ENCODE data around the gene CXCL5.
"Not testable (repeated sequence)": the region's sequence is repeated elsewhere in the genome, so short reads cannot be mapped to it uniquely, and the experiment has no call there.

CXCL5 gene

DNA sequence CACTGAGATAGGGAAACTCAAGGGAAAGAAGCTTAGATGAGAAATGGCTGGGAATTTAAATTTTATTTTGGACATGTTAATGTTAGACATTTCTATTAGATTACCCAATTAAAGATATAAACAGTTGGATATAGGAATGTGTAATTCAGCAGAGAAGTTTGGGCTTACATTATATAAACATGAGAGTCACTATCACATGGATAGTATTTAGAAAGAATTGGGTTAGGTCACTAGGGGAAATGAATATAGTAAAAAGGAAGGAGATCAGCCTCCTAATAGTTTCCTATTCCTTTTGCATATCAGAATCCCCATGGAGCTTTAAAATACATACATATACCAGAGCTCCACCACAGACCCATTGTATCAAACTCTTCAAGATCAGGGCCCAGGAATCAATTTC is 19.6 kb upstream of the CXCL5 start:
- DNase-seq, result no peak
- intact Hi-C loops (cut with DNase I), result no loop called here

DNA sequence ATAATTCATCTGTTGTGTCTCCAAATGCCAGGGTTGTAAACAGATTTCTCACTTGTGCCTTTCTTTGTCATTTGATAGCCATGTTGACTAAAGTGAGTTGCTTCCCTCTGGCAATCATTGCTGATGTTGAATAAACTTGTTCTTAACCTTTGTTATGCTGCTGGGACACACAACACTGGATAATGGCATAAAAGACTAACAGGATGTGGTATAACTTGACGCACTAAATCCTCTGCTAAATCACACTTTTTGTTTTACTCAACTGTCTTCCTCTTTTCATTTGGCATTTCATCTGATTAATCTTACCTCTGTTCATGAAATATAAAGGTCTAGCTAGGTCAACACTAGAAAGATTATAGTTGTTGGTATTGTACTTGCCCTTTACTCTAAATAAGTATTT is 17.6 kb upstream of the CXCL5 start:
- DNase-seq, result no peak

DNA sequence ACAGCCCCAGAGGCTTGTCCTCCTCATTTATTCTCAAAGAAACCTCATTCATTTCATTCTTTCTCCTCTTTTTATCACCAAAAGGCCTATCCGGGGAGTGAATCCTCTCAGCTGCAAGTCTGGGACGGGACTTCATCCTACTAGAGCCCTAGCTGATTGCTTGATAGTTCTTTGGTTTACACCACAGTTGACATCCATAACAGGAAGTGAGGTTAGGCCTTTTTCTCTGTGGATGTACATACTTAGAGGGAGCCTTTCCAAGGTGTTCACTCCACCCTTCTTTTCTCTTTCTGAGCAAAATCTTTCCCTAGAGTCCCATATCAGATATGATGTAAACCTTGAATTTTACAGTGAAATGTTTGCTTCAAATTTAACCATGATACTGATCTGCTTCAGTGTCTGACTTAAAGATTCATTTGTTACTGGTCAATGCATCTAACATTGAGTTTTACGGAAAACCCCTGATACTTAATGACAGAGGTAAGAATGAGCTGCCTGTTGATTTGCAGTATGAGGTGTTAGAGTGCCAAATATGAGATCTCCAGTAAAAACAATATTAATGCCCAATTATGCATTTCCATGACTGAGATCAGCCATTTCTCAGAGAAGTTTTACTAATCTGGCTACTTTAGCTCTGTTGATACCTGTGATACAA is 16.8 kb upstream of the CXCL5 start:
- DNase-seq, result no peak
- intact Hi-C loops (cut with DNase I), result no loop called here

More for the DNA sequence above, 17.6 kb upstream of the CXCL5 start:
- intact Hi-C loops (cut with DNase I), result no loop called here

DNA sequence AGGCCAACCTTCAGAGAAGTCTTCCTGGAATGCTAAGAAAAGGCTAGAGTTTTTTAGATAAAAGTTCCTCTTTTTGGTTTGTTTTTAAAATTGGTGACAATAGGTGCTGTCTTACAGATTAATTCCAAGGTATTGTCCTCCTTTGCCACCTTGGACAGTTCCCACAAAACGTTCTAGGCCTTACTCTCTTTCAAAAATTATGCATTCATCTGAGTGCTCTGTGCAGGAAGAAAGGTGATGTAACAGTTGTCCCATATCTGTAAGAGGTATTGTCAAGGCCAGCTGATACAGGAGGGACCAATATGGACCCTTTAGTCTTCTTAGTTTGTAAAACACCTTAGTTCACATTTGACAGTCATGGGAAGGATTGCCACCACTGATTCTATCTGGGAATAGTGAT is 15.9 kb upstream of the CXCL5 start:
- intact Hi-C loops (cut with DNase I), result no loop called here
- DNase-seq, result no peak

DNA sequence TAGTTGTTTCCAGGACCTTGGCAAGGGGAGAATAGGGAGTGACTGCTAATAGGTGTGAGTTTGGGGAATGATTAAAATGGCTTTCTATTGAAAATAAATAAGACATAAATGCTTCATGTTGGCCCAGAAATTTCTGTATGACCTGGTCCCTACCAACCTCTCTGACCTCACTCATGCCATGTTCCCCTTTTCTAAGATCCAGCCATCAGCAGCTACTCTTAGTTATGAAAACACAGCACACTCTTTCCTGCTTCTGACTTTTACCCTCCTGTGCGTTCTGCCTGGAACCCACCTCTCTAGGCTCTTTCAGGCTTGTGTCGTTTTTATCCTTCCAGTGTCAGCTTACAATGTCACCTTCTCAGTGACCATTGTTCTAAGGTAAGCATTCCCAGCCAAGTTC is 14.8 kb upstream of the CXCL5 start:
- intact Hi-C loops (cut with DNase I), result no loop called here
- no peak for DNase-seq

DNA sequence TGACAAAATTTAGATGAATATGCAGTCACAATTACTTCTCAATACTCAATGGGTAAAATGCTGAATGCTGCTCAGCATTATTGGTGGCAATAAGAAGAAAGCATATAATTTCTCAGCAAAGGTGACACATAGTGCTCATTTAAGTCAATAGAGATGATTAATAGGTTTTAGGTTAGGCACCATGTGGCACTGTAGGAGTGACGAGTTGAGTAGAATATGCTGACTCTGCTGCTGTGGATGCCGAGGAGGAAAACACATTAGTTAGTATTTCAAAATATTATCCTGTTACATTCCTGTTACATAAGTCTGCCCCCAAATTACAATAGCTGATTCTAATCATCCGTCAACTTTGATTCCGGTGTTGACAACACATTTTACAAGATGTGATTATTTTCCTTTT is 13.7 kb upstream of the CXCL5 start:
- intact Hi-C loops (cut with DNase I), result no loop called here
- DNase-seq, result no peak

DNA sequence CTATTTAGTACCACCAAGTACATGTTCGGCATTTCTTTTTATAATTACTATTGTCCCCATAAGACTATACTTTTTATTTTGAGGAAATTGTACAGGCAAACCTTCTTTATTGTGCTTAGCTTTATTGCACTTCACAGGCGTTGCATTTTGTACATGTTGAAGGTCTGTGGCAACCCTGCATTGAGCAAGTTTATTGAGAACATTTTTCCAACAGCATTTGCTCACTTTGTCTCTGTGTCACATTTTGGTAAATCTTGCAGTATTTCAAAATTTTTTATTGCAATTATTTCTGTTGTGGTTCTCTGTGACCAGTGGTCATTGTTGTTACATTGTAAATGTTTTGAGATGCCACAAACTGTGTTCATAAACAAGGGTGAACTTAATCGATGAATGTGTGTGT is 10.8 kb upstream of the CXCL5 start:
- intact Hi-C loops (cut with DNase I), result no loop called here
- DNase-seq, result no peak

DNA sequence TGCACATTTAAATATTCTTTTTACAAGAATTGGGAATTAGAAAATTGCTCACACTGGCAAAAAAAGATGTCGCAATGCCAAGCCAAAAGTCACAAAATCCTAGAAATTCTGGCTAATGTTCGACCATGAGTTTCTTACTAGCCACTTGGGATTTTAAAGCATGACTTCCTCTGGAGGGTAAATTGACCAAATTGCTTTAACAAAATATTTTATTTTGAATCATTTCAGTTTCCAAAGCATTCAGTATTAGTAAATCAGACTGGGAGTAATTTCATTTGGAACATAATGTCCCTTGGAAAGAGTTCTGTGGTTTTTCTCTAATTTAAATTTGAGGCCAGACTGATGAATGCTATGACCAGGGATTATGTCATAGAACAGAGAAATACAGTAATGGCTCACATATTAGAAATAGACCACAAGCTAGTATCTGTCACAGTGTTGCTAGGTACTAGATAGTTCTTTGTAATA is 7.6 kb upstream of the CXCL5 start:
- no peak for DNase-seq
- intact Hi-C loops (cut with DNase I), result no loop called here

DNA sequence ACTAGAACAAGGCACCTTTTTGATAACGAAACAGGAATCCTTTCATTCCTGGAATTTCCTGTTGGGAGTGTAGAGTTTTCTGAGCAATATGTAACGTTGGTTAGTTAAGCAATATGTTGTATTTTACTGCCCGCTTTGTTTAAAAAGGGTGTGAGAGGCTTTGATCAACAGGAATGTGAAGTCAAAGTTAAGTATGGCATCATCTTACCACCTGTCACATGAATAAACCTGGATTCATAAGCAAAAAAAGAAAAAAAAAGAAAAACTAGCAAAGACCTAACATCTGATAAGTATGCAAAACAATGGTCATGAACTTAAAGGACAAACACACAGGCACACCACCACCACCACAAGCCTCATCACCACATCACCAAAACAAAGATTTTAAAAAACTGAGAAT is 7.1 kb upstream of the CXCL5 start:
- intact Hi-C loops (cut with DNase I), result no loop called here
- no peak for DNase-seq

DNA sequence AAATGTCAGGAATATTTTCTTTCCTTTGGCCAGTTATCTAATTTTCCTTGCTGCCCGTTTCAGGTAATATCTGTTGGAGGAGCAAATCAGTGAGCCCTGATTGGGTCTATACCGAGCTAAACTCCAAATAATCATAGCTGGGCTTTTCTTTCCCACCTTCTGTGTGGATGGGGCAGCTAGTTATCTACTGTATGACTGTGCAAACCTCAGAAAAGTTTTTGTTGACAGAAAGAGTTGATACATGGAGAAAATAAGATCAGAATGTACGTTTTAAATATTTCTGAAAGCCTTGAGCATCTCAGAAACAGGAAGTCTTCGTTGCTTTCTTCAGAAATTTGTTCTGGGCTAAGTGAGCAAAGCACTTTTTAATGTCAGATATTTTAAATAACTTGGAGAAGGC is 6.2 kb upstream of the CXCL5 start:
- DNase-seq, result no peak
- intact Hi-C loops (cut with DNase I), result no loop called here

DNA sequence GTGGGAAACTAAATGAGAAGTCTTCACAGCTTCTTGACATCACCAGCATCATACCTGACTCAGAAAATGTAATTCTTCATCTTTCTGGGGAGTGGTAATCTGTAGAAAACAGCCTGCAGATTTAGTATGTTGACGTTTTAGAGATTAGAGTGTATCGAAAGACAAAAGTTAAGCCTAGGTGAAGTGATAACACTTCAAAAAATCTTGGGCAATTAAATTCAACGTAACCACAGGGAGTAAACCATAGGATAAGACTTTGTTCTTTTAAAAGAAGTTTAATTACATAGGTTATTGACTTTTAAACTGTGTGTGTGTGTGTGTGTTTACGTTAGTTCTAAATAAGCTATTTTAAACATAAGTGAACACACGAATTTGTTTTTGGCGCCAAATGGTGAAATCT is 1.8 kb upstream of the CXCL5 start:
- intact Hi-C loops (cut with DNase I), result no loop called here

DNA sequence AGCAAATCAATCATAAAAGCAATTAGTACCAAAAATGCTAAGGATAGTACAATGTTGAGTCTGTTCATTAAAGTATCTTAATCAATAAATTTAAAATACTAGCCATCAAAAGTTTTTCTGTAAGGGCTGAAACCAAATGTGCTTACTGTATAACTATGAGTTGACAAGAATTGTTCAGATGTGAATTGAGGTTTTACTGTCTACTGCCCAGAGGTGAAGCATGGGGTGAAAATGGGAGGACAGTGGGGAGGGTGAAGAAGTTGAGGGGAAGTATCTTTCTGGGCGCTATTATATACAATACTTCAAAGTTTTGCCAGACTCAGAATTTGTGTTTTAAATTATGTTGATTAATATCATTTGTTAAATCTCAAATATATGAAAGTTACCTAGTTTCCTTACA is 6.4 kb downstream of the CXCL5 start:
- intact Hi-C loops (cut with DNase I), result no loop called here

More for the DNA sequence above, 1.8 kb upstream of the CXCL5 start:
- DNase-seq, result no peak

DNA sequence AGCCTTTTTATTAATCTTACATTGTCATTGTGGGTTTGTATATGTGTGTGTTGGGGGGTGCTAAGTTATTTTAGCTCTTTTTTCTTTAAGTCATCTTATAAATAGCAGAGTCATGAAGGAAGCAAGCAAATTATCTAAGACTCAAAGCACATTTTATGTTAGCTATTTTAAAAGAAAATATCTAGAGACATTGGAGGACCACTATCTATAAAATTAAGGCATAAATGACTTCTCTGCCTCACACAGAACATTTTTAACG is 6.8 kb downstream of the CXCL5 start:
- DNase-seq, result no peak
- intact Hi-C loops (cut with DNase I), result no loop called here

More for the DNA sequence above, 6.4 kb downstream of the CXCL5 start:
- DNase-seq, result no peak

DNA sequence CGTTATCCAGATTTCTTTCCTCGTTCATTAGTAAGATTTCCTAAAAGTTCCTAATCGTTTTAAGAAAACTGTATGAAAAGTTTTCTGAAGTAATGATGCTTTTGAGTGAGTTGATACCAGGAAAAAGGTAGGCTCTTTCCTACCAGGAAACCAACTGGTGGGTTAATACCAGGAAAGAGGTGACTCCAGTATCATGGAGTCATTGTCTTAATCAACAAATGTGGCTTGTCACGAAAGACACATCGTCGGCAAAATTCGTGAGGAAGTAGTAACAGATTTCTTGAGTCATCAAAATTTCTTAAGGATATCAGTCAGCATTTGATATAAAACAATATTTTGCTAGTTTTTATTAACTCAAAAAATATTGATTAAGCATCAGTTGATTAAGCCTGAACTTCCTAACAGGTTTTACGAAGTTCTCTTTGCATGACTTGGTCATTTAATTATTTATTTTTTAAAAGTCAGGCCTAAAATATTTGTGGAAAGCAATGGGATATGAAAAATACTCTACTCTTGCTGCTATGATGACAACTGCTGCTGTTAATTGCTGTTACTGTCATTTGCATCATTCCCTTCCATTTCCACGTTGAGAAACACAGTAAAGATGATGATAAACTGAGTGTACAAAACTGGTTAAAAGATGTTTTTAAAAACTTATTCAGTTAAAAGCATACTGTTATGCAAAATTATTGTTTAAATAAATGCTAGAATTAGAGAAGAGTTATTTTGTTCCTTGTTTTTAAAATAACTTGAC is 7.3 kb downstream of the CXCL5 start:
- DNase-seq, result no peak
- intact Hi-C loops (cut with DNase I), result no loop called here

DNA sequence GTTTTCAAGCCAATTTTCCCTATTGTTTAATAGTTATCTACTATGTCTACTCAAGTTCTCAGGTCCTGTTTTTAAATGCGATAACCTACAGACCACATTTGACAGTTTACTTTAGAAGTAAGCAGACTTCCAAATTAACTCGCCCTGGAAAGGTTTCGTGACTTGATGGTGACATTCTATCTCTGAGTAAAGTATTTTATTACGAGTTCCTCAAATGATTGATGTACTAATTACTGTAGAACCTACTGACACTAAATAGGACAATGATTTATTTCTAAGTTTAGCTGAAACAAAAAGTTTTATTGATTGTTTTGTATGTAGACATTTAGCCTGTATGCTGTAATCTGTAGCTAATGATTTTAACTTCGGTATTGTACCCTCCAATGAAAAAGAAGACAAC is 8.5 kb downstream of the CXCL5 start:
- intact Hi-C loops (cut with DNase I), result no loop called here
- no peak for DNase-seq

DNA sequence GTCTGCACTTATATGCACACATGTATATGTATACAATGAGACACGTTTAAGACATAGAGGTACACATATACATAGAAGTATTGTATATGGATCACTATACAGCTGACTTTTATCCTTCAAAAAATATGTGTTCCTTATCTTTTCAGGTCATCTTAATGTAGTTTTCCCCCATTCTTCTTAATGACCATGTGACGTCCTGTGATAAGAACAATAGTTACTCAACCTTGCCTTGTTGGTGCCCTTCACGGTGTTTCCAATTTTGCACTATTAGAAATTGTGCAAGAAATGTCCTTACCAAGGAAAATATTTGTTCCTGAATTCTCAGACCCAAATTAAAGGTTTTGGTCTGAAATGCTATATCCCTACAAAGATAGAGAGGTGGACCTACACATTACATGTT is 9.4 kb downstream of the CXCL5 start:
- no peak for DNase-seq
- intact Hi-C loops (cut with DNase I), result no loop called here

DNA sequence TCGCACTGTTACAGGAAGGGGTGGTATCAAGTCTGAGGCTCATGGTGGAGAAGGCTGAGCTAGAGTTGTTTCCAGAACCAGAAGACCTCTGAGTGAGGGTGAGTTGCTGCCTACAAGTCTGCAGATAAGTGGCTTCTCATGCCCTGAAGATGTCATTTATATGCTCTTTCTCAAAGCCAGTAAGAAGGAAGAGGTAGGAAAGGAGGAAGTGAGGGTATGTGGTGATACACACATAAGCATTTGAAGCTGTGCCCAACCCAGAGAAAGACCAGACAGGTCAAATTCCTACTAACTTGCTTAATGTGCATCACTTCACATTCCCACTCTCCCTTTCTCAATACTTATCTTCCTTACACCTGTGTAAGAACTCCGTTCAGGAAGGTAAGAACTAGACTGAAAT is 10.4 kb downstream of the CXCL5 start, which contains the start of gene PPBP:
TSS of gene PPBP (minus strand) at position 130 of the 400 bp plus-strand sequence. CDS start at position 43, 87 bp downstream.
- intact Hi-C loops (cut with DNase I), result no loop called here
- DNase-seq, result no peak

DNA sequence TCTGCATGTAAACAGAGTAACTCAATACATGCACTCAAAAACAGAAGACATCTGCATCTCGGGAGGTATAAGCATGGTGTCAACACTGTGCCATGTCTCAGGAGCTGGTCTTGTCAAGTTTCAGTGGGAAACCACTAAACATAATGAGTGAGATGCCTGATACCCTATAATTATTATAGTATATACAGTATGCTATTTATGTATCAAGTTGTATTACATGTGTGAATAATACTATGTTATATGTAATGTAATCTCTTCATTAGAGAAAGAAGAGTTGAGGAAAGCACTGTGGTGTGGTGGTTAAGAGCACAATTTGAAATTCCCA is 13.0 kb downstream of the CXCL5 start:
- DNase-seq, result no peak
- intact Hi-C loops (cut with DNase I), result no loop called here

DNA sequence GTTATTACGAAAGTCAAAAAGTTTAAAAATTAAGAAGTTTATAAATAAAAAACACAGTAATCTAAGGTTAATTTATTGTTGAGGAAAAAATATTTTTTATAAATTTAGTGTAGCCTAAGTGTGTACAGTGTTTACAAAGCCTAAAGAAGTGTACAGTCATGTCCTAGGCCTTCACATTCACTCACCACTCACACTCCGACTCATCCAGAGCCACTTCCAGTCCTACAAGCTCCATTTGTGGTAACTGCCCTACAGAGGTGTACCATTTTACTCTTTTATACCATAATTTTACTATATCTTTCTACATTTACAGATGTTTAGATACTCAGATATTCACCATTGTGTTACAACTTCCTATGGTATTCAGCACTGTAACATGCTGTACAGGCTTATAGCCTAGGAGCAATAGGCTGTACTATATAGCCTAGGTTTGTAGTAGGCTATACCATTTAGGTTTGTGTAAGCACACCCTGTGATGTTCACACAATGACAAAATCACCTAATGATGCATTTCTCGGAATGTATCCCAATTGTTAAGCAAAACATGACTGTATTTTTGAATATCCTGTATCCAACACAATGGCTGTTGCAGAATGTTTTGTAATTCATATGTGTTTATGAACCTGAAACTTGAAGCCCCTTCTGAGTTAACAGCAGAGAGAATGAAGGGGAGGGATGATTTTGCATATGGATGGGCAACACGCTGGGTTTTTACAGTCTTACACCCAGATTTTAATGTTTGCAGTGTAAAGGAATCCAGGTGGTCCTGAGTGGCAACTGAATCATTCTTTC is 13.5 kb downstream of the CXCL5 start:
- intact Hi-C loops (cut with DNase I), result no loop called here
- no peak for DNase-seq

DNA sequence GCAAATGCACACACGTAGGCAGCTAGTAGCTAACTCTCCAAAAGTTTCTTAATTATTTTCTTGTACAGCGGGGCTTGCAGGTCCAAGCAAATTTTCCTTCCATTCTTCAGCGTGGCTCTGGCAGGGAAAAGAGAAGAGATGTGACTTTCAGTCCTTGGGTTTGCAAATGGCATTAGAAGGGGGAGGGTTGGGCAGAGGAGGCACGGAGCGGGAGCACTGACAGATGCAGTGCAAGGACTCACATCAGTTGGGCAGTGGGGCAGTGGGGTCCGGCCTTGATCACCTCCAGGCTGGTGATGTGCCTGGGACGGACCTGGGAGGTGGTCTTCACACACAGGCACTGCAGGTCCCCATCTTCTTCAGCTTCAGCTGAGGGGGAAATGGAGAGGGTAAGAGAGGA is 17.3 kb downstream of the CXCL5 start:
- DNase-seq; intact Hi-C loops (cut with DNase I): not testable (repeated sequence)

Data from head of caudate nucleus (tissue), 42 donors.